Cardiac fibroblast (primary cell): ENCODE measurements around the gene ITSN1.
A peak's percentile ranks its signal among the peaks of the same experiment; 100 is the strongest.
"Not testable (repeated sequence)": the region's sequence is repeated elsewhere in the genome, so short reads cannot be mapped to it uniquely, and the experiment has no call there.

ENCODE experiments used
- DNase-seq, 2 donors: peaks; one replicate each; pipeline versions ENCODE4 v3.0.0 to v3.0.0-alpha.2; 2010; ENCODE audit warnings: low read depth in 2 of 2
- H3K4me3 ChIP-seq, 2 donors: replicated peaks in 1 of 2; 1 replicate in 1 of 2; 2 replicates in 1 of 2; pipeline ENCODE4 v1.5.1; 2011; ENCODE audit warnings: low read depth in 2 of 2, low read length in 2 of 2, mild to moderate bottlenecking in 2 of 2, moderate library complexity in 1 of 2
- TF ChIP-seq, protein P1 (sequence below): IDR thresholded peaks from one replicate; pipeline ENCODE4 v1.5.1; 2011; ENCODE audit warnings: low read depth, mild to moderate bottlenecking, low read length, inconsistent platforms

Gene ITSN1

DNA sequence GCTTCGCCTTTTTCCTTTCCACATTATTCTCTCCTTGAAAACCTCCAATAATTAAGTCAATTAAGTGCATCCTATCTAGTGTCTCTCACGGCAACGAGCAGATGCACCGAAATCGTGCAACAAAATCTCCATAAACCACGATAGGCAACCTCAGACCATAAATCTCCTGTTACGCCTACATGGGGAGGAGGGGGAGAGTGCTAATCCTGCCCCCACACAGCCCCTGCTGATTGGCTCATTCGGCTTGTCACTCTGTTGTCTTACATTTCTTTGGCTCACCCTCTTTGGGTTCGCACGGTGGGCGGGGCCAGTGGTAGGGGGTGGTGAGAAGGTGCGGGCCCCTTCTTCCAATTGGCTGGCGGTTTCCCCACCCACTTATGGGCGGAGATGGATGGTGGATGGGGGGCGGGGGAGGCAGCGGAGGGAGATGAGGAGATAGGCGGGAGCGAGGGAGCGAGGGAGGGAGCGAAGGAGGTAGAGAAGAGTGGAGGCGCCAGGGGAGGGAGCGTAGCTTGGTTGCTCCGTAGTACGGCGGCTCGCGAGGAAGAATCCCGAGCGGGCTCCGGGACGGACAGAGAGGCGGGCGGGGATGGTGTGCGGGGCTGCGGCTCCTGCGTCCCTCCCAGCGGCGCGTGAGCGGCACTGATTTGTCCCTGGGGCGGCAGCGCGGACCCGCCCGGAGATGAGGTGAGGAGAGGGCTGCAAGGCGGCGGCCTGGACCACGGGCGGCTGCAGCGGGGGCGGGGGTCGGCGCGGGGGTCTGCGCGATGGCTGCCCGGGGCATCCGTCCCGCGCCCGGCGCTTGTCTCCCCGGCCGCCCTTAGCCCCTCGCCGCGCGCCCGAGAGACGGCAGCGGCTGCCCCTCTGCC is at the start of gene ITSN1:
TSS of gene ITSN1 (plus strand) at position 475 of the 869 bp plus-strand sequence. CDS start 76,328 bp downstream, outside the sequence.
- peak; percentile 100 for DNase-seq
- peak within 1 kb of the TSS; percentile 80 to 94 for H3K4me3 ChIP-seq
- TF ChIP-seq, protein P1, sequence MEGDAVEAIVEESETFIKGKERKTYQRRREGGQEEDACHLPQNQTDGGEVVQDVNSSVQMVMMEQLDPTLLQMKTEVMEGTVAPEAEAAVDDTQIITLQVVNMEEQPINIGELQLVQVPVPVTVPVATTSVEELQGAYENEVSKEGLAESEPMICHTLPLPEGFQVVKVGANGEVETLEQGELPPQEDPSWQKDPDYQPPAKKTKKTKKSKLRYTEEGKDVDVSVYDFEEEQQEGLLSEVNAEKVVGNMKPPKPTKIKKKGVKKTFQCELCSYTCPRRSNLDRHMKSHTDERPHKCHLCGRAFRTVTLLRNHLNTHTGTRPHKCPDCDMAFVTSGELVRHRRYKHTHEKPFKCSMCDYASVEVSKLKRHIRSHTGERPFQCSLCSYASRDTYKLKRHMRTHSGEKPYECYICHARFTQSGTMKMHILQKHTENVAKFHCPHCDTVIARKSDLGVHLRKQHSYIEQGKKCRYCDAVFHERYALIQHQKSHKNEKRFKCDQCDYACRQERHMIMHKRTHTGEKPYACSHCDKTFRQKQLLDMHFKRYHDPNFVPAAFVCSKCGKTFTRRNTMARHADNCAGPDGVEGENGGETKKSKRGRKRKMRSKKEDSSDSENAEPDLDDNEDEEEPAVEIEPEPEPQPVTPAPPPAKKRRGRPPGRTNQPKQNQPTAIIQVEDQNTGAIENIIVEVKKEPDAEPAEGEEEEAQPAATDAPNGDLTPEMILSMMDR, result no peak

DNA sequence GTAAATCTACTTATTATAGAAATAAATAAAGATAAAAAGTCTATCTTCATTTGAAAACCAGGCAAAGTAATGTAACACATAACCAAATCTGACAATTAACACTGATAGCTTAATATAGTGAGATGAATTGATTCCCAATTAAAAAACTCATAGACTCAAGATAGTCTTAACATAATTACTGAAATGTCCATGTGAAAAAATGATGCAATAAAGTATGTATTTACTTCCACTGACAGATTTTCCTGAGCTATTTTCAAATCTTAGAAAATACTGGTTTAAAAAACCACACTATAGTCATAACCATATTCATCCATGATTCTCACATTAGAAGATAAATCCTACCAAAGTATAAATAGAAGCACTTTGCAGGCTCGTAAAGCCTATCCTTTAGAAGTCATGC is 44.2 kb upstream of the ITSN1 start:
- no peak overlapping the region for H3K4me3 ChIP-seq

DNA sequence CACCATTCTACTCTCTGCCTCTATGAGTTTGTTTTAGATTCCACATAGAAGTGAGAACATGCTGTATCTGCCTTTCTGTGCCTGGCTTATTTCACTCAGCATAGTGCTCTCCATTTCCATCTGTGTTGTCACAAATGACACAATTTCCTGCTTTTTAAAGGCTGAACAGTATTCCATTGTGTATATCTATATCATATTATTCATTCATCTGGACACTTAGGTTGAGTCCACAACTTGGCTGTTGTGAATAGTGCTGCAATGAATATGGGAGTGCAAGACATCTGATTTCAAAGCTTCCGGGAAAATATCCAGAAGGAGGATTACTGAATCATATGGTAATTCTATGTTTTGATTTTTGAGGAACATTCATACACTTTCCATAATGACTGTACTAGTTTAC is 33.7 kb upstream of the ITSN1 start:
- no peak overlapping the region for H3K4me3 ChIP-seq
- TF ChIP-seq, protein P1, result no peak
- peak; percentile 64 to 77 for DNase-seq

More for the DNA sequence above, 44.2 kb upstream of the ITSN1 start:
- TF ChIP-seq, protein P1, result no peak
- no peak for DNase-seq

DNA sequence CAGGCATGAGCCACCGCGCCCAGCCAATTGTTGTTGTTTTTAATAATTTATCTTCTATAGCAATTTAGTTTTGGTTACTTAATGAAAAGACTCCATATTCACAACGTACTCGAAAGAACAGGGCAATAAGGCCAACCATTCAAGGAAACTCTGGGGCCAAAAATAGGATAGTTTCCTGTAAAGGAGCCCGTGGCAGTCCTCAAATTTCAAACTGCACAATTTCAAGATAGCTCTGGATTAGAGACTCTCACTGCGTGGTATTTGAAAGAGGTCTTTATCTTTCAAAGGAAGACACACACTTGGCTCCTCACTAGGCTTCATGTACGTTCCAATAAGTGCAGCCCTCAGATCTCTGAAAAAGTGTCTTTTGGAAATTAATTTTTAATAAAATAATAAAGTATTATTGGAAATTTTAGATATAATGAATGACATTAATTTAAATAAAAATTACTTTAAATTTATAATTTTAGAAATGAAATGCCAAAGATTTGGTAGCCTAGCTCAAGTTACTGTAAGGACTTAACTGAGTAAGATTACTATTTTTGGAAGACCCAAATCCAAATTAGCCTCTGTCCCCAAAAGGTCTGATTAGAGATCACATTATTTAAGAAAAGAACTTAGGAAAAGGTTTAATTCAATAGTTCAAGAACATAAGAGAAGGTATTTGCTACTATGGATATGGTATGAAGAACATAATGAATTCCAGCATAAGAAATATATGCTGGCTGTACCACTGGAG is 31.1 kb upstream of the ITSN1 start:
- no peak for DNase-seq
- TF ChIP-seq, protein P1, result no peak
- no peak overlapping the region for H3K4me3 ChIP-seq

DNA sequence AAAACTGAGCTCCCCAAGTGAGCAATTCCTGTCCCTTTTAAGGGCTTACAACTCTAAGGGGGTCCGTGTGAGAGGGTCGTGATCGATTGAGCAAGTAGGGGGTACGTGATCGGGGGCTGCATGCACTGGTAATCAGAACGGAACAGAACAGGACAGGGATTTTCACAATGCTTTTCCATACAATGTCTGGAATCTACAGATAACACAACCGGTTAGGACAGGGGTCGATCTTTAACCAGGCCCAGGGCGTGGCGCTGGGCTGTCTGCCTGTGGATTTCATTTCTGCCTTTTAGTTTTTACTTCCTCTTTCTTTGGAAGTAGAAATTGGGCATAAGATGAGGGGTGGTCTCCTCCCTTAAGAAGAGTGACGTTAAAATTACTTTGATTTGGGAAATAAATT is 24.7 kb upstream of the ITSN1 start:
- H3K4me3 ChIP-seq, DNase-seq: not testable (repeated sequence)

DNA sequence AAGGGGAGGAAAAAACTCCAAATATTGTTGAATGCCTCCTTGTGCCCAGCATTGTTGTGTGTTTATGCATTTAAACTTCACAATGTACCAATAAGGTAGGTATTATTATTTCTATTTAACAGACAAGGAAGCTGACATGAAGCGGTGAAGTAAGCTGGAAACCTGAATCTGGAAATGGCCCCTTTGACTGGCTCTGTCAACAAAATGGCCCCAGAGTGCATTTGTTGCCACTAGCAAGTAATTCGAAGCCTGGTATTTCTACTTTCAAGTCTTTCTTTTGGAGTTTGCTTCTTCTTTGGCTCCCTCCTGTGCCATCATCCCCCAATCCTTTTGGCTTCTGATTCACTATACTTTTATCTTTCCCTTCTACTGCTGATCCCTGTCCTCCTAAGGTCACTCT is 23.9 kb upstream of the ITSN1 start:
- H3K4me3 ChIP-seq, result no peak overlapping the region
- TF ChIP-seq, protein P1, result no peak
- no peak for DNase-seq

DNA sequence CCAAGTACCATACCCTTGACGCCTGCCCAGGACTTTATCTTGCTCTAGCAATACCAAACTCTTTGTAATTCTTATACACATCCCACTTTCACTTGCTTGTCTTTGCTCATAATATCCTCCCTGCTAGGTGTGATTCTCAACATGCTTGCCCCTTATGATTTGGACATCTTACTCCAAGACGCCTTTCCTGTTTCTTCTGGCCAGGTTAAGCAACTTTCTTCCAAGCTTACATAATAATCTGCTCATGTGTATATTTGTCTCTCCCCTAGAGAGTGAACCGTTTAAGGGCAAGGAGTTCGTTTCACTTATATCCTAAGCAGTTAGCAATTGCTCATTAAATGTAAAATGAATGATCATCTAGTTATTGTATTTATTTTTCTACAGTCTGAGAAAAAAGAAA is 22.6 kb upstream of the ITSN1 start:
- H3K4me3 ChIP-seq, result no peak overlapping the region
- DNase-seq, result no peak
- TF ChIP-seq, protein P1, result no peak
